GM12891 (cell line): ENCODE data around the gene SMIM10L2A.
"Not testable (repeated sequence)": the region's sequence is repeated elsewhere in the genome, so short reads cannot be mapped to it uniquely, and the experiment has no call there.

ENCODE experiments used
- DNase-seq: peaks from one replicate; pipeline ENCODE4 v3.0.0; 2011; ENCODE audit warnings: low spot score; ENCODE audit not compliant: insufficient read length
- FAIRE-seq: peaks from 2 replicates; lab custom pipeline; 2011; peaks lifted over from hg19 to GRCh38; lab: Jason Lieb, UNC
- PAX5 ChIP-seq: IDR thresholded peaks from 2 replicates; pipeline ENCODE4 v1.6.1; 2011; ENCODE audit warnings: low read length, moderate library complexity, mild to moderate bottlenecking; ENCODE audit not compliant: insufficient read depth, severe bottlenecking
- POLR2A ChIP-seq: IDR thresholded peaks from 2 replicates; pipeline ENCODE4 v1.6.1; 2011; ENCODE audit warnings: low read depth, low read length, control low read depth
- POLR2AphosphoS5 ChIP-seq: IDR thresholded peaks from 2 replicates; pipeline ENCODE4 v1.6.1; 2011; ENCODE audit warnings: low read depth, low read length, control low read depth
- POU2F2 ChIP-seq: IDR thresholded peaks from 2 replicates; pipeline ENCODE4 v1.6.1; 2011; ENCODE audit warnings: low read depth, mild to moderate bottlenecking, control low read depth, low read length, moderate library complexity
- SPI1 ChIP-seq: IDR thresholded peaks from 2 replicates; pipeline ENCODE4 v1.6.1; 2011; ENCODE audit warnings: low read depth, low read length, control low read depth
- TAF1 ChIP-seq: IDR thresholded peaks from 2 replicates; pipeline ENCODE4 v1.6.1; 2011; ENCODE audit warnings: low read depth, low read length, control low read depth

Gene SMIM10L2A

DNA sequence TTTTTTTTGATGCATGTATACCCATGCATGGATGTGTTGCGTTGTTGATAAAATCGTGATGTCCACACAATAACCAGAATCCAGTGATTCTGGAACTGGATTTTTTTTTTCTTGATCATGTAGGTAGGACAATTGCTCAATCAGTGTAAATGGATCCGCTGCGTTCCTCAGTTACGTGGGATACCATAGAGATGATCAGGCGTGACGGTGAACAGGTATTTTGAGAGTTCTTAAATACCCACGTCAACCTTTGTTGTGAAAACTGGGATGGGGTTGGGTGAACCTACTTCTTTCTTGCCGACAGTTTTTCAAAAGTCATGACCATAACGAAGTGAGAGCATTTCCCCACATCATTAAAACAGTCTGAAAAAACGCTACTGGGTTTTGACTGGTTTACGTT lies 913 bp upstream of the SMIM10L2A start:
- FAIRE-seq, result no peak
- no peak for DNase-seq
- TF ChIP-seq POLR2AphosphoS5, result no peak
- TF ChIP-seq PAX5, result no peak

- TF ChIP-seq PAX5 (no peak), SPI1 (no peak), POLR2AphosphoS5 (no peak), POU2F2 (no peak), POLR2A (no peak), TAF1 (no peak)
- FAIRE-seq (peak; percentile 70), DNase-seq (peak; percentile 47)
Measured at GRCh38 chrX:135421537-135421931, 210 bp upstream of the SMIM10L2A start.

DNA sequence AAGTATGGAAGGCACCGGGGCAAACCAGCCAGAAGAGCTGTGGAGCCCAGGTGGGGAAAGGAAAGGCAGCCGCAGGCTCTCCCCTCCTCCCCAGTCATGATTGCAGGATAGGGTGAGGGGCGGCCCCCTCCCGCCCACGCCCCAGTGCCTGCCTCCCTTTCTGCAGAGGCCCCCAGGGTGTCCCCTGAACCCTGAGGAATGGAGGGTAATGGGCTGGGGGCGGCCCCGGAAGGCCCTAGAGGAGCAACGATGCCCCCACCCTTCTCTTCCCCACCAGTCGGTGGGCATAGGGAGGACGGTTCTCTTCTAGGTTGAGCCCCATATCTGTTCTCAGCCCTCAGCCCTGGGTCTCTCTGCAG lies 1.0 kb downstream of the SMIM10L2A start:
- peak; percentile 66 for FAIRE-seq
- DNase-seq, result not testable (repeated sequence)

- FAIRE-seq, DNase-seq: not testable (repeated sequence)
Measured at GRCh38 chrX:135423173-135423864, 1.6 kb downstream of the SMIM10L2A start.

GRCh38 chrX:135424469-135424868 lies 2.7 kb downstream of the SMIM10L2A start:
- TF ChIP-seq POLR2AphosphoS5 (no peak), POLR2A (no peak), SPI1 (no peak)
- DNase-seq, result no peak
- FAIRE-seq, result no peak

DNA sequence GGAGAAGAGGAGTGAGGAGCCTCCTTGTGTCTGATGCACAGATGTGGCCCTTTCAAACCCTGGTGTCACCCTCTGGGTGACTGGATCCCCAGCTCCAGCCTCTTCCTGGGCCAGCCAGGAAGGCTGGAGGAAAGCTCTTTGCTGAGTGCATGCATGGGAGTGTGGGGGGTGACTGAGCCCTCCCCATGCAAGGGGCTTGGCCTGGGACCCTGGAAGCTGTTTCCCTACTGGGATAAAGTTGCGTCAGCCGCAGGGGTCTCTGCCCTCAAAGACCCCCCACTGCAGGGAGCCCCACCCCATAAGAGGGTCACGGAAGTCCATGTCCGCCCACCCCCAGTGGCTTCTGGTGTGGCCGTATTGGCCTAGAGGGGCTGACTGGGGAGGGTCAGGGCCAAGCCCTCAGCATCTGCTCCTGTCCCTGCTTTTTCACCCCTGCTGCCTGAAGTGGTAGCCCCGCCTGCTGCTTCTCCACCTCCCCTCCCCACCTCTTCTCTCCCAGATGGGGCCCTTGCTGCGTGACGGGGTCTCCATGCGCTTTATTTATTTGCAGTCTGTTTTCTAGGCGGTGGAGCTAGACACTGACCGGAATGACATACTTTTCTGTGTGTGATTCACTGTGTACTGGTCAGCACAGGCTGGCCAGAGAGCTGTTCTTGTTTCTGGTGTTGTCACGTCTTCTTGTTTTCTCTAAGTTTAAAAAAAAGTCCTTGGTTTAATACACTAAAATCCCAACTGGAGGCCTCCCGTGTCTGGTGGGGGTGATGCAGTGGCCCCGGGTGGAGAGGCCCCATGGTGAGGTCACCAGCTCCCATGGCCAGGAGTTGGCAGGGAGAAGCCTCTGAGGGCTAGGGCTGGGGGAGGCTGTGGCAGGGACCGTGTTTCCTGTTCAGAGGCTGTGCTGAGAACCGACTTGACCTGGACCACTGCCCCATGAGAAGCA lies 3.6 kb downstream of the SMIM10L2A start:
- FAIRE-seq (no peak), DNase-seq (no peak)
- TF ChIP-seq SPI1 (no peak), PAX5 (no peak), POLR2A (no peak), POU2F2 (no peak), POLR2AphosphoS5 (no peak), TAF1 (no peak)

DNA sequence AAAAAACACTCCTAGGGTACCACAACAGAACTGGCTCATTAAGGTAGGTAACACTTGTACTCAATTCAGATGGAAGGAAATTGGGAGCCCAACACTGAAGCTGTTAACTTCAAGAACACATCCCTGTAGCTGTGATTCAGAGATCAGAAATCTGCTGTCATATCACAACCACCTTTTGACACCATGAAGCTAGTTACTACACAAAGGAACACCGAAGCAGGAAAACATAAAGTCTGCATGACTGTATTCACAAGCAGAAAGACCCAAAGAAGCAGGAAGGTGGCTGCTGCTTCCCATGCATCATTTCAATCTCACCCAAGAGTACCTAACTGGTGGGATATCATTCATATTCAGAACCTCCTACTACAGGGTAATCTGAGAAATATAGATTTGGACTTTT lies 7.7 kb downstream of the SMIM10L2A start:
- no peak for FAIRE-seq
- DNase-seq, result no peak
- TF ChIP-seq SPI1 (no peak), POU2F2 (no peak), PAX5 (no peak), POLR2AphosphoS5 (no peak), POLR2A (no peak), TAF1 (no peak)

DNA sequence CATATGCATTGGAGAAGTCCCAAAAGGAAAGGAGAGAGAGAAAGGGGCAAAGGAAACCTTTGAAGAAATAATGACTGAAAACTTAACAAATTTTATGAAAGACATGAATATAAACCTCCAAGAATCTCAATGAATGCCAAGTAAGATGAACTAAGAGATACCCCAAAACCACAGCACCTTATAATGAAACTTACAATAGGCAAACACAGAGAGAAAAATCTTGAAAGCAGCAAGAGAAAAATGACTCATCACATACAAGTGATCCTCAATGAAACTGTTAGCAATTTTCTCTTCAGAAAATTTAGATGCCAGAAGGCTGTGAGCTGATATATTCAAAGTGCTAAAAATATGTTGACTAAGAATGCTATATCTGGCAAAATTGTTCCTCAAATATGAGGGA lies 10.1 kb downstream of the SMIM10L2A start:
- TF ChIP-seq POLR2A (no peak), POU2F2 (no peak), TAF1 (no peak)
- DNase-seq (no peak), FAIRE-seq (no peak)

DNA sequence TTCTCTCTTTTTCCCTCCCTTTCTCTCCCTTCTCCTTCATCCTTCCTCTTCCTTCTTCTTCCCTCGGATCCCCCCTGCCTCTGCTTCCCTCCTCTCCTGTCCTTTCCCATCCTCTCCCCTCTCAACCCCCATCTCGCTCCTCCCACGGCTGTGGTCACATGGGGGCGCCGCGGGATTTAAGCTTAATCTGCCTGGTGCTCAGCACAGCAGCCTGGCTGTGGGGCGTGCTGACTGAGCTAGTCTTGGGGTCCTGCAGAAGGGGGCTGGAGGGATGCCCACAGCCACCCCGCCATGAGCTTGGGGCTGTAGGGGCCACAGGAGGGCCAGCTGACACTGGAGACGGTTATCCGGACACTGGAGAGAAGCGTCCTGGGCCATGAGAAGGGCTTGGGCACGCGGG lies 10.7 kb downstream of the SMIM10L2A start:
- FAIRE-seq, result no peak
- DNase-seq, result no peak
- TF ChIP-seq SPI1, result no peak
- TF ChIP-seq POU2F2, result no peak
- TF ChIP-seq PAX5, result no peak
- no peak for TF ChIP-seq POLR2A
- TF ChIP-seq POLR2AphosphoS5, result no peak
- TF ChIP-seq TAF1, result no peak

DNA sequence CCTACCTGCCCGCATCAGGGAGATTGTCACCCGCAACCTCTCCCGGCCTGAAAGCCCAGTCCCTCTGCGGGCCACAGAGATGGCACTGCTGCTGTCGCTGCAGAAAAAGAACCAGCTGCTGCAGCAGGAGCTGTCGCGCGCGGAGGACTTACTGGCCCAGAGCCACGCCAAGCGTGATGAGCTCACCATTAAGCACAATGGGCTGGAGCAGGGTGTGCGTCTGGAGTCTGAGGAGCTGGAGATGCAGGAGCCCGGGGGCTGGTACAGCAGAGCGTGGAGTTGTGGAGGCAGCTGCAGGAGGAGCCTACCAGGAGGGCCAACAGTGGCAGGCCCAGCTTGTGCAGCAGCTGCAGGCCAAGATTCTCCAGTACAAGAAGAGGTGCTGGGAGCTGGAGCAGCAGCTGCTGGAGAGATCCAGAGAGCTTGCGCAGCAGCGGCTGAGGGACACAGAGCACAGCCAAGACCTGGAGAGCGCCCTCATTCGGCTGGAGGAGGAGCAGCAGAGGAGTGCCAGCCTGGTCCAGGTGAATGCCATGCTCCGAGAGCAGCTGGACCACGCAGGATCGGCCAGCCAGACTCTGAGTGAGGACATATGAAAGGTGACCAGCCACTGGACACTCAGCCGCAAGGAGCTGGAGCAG lies 11.3 kb downstream of the SMIM10L2A start:
- DNase-seq (no peak), FAIRE-seq (no peak)
- TF ChIP-seq POLR2AphosphoS5 (no peak), TAF1 (no peak), SPI1 (no peak), POLR2A (no peak), POU2F2 (no peak), PAX5 (no peak)
